Sigmoid colon (tissue), 7 donors: ENCODE measurements around the gene ARHGAP15. TPM values are rescaled to one million over a fixed set of nuclear protein-coding genes. Genes with fewer than 3 reads are reported as not detected.

Source experiments
- DNase-seq: peaks from one replicate; pipeline ENCODE4 v3.0.0-alpha.2; 2019
- H3K27ac ChIP-seq, 4 donors: fragments of 200-600 bp; sonication (generic); one replicate each; pipeline ENCODE4 v1.5.1; 2016 to 2019; ENCODE audit warnings: mild to moderate bottlenecking in 1 of 4
- H3K27me3 ChIP-seq, 3 donors: fragments of 200-600 bp; sonication (generic); one replicate each; pipeline ENCODE4 v1.5.1; 2019; ENCODE audit warnings: mild to moderate bottlenecking in 1 of 3
- H3K36me3 ChIP-seq, 4 donors: fragments of 200-600 bp; sonication (generic); one replicate each; pipeline ENCODE4 v1.5.1; 2016 to 2019
- H3K4me1 ChIP-seq, 4 donors: fragments of 200-600 bp; sonication (generic); one replicate each; pipeline ENCODE4 v1.5.1; 2017 to 2019
- H3K4me3 ChIP-seq, 4 donors: fragments of 200-600 bp; sonication (generic); one replicate each; pipeline ENCODE4 v1.5.1; 2017 to 2019; ENCODE audit warnings: mild to moderate bottlenecking in 2 of 4, moderate library complexity in 1 of 4
- H3K9me3 ChIP-seq, 4 donors: fragments of 200-600 bp in 3 of 4; sonication (generic) in 3 of 4; one replicate each; pipeline versions ENCODE4 v1.5.1 to v1.6.1; 2013 to 2019
- EP300 ChIP-seq, 4 donors: sonication (generic); formaldehyde crosslinking; IDR thresholded peaks; one replicate each; pipeline ENCODE4 v1.6.1; 2017; ENCODE audit warnings: antibody characterized with exemption in 4 of 4
- POLR2A ChIP-seq, 2 donors: fragments of 450-650 bp; IDR thresholded peaks; one replicate each; pipeline ENCODE4 v1.6.1; 2016; ENCODE audit warnings: antibody characterized with exemption in 2 of 2, mild to moderate bottlenecking in 2 of 2, moderate library complexity in 2 of 2
- POLR2AphosphoS5 ChIP-seq, 4 donors: sonication (generic); formaldehyde crosslinking; IDR thresholded peaks; one replicate each; pipeline ENCODE4 v1.6.1; 2017; ENCODE audit warnings: antibody characterized with exemption in 4 of 4
- WGBS, 2 donors: extraction: QIAGEN DNeasy Blood & Tissue Kit; methylation state at CpG; one replicate each; pipeline ENCODE4 v1.1.7; 2013; 5-methylcytosine and 5-hydroxymethylcytosine counted together
- intact Hi-C: fragments of 100-400 bp; cut with DNase I; formaldehyde crosslinking; loops from one replicate; pipeline ENCODE4 v1.15.1; 2023
- polyA plus RNA-seq, 3 donors: library from polyadenylated mRNA; stranded (reverse); fragments of 200-250 nt; gene quantifications; one replicate each; pipeline ENCODE4 v1.2.3, GENCODE V29; 2013
- total RNA-seq, 4 donors: library from RNA; depleted of rRNA; stranded (reverse); fragments of >200 nt; gene quantifications; one replicate each; pipeline ENCODE4 v1.1.0, GENCODE V29; 2016
- TF ChIP-seq, protein P1 (sequence below), 4 experiments: fragments of 450-650 bp in 3 of 4; fragments of 200-600 bp in 1 of 4; IDR thresholded peaks; one replicate each; pipeline ENCODE4 v1.5.1; 2016 to 2019; ENCODE audit warnings: antibody characterized with exemption in 4 of 4, mild to moderate bottlenecking in 3 of 4, moderate library complexity in 2 of 4
- donor health status: healthy with polysubstance abuse.
- donor health status: Bipolar disorder and iron deficiency.
- donor health status: healthy.

Gene ARHGAP15
- total and polyA plus RNA-seq, 7 donors, result 3.7 to 16.4 (median 6.0) TPM

DNA sequence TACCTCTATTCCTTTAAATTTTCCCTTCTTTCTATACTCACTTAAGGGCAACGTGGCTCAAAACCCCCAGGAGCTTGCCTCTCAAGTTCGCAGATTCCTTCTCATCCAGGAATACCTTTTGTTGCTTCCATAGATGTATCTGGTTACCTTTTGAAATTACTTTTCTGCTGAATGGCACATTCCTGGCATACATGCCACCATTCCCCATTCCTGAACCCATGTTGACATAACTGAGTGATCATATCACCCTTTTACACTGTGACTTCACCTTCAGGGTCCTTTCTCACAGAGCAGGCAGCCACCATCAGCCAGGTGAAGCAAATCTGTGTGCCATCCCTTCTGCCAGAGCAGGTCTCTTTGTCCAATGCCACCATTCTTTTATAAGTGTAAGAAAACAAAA, 615.8 kb downstream of the ARHGAP15 start:
- intact Hi-C loops, result no loop called here
- TF ChIP-seq EP300 (IDR thresholded peaks at IDR 0.05) (no peak), POLR2A (IDR thresholded peaks at IDR 0.05) (no peak), POLR2AphosphoS5 (IDR thresholded peaks at IDR 0.05) (no peak)
- TF ChIP-seq, protein P1, sequence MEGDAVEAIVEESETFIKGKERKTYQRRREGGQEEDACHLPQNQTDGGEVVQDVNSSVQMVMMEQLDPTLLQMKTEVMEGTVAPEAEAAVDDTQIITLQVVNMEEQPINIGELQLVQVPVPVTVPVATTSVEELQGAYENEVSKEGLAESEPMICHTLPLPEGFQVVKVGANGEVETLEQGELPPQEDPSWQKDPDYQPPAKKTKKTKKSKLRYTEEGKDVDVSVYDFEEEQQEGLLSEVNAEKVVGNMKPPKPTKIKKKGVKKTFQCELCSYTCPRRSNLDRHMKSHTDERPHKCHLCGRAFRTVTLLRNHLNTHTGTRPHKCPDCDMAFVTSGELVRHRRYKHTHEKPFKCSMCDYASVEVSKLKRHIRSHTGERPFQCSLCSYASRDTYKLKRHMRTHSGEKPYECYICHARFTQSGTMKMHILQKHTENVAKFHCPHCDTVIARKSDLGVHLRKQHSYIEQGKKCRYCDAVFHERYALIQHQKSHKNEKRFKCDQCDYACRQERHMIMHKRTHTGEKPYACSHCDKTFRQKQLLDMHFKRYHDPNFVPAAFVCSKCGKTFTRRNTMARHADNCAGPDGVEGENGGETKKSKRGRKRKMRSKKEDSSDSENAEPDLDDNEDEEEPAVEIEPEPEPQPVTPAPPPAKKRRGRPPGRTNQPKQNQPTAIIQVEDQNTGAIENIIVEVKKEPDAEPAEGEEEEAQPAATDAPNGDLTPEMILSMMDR (IDR thresholded peaks at IDR 0.05), result no peak
- WGBS, 2 donors, result 72 to 93% methylated on average over 2 of the region's 2 CpGs

DNA sequence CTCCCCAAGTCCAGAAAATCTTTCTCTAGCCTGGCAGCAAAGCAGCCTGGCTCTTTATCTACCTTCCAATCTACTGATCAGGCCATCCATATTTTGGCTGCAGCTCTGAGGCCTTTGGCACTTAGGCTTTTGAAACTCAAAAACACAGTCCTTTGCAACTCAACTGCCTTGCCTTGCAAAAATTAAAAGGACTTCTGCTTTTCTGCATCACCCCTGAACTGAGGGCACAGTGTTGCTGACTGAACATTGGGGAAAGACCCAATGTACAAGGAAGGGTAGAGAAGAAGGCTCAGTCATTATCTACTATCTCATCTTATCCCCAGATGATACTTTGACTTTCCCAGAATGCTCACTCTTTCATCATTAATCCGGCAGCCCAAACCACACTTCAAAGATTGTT, 625.5 kb downstream of the ARHGAP15 start:
- H3K27me3 ChIP-seq, result no peaks in the 10 kb centered on the region
- H3K9me3 ChIP-seq, result no peaks in the 10 kb centered on the region
- intact Hi-C loops, result no loop called here
- no peaks in the 10 kb centered on the region for H3K36me3 ChIP-seq
- no peak for DNase-seq
- WGBS, 2 donors, result 84 to 87% methylated on average over 1 of the region's 1 CpG
- H3K4me3 ChIP-seq, result no peak overlapping the region
- TF ChIP-seq POLR2A (IDR thresholded peaks at IDR 0.05) (no peak), EP300 (IDR thresholded peaks at IDR 0.05) (no peak), POLR2AphosphoS5 (IDR thresholded peaks at IDR 0.05) (no peak)
- TF ChIP-seq, protein P1 (IDR thresholded peaks at IDR 0.05), result no peak
- H3K4me1 ChIP-seq, result no peaks in the 10 kb centered on the region
- H3K27ac ChIP-seq, result no peak overlapping the region

More for the DNA sequence above, 615.8 kb downstream of the ARHGAP15 start:
- no peaks in the 10 kb centered on the region for H3K36me3 ChIP-seq
- H3K27me3 ChIP-seq, result no peaks in the 10 kb centered on the region
- H3K4me1 ChIP-seq, result no peaks in the 10 kb centered on the region
- H3K27ac ChIP-seq, result no peak overlapping the region
- no peaks in the 10 kb centered on the region for H3K9me3 ChIP-seq
- no peak for DNase-seq
- no peak overlapping the region for H3K4me3 ChIP-seq

DNA sequence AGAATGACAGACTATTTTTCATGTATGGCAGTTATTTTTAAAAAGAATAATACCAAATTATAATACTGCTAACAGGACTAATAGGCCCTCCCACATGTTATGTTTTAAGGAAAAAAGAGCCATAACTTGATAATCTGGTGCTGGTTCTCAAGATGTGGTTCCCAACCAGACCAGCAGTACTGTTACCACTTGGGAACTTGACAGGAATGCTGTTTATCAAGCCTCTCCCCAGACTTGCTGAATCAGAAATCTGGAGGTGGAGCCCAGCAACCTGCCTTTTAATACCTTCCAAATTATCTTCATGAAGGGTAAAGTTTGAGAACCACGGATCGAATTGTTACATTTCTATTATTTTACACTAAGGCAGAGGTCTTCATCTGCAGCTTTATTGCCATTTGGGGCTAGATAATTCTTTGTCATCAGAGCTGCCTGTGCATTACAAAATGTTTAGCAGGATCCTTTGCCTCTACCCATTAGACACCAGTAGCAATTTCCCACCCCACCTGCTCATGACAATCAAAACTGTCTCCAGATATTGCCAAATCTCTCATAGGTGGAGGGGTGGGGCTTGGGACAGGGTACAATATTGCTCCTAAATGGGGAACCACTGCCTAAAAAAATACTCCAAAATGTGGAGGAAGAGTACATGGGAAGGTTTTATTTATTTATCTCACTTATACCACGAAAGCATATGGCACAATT, 629.6 kb downstream of the ARHGAP15 start:
- TF ChIP-seq POLR2A (IDR thresholded peaks at IDR 0.05), result no peak
- TF ChIP-seq POLR2AphosphoS5 (IDR thresholded peaks at IDR 0.05), result no peak
- Histone ChIP-seq H3K4me1 (no peaks in the 10 kb centered on the region), H3K27ac (no peak overlapping the region), H3K36me3 (no peaks in the 10 kb centered on the region), H3K9me3 (no peaks in the 10 kb centered on the region), H3K4me3 (no peak overlapping the region), H3K27me3 (no peaks in the 10 kb centered on the region)
- intact Hi-C loops, result no loop called here
- DNase-seq, result no peak
- 75 to 93% methylated on average over 3 of the region's 3 CpGs for WGBS, 2 donors

DNA sequence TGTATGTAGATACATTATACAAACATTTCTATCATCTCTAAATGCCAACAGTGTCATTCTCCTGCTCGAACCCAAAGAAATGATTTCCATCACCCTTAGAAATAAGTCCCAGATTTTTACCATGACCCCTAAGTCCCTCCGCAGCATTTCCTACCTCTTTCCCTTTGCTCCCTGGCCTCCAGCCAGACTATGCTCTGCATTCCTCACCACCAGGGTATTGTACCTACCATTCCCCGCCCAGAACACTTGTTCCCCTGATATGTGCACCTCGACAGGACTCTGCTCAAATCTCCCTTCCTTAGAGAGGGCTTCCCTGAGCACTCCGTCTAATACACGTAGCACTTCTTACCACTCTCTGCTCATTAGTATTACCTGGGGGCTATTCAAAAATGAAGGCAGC, 630.2 kb downstream of the ARHGAP15 start:
- no peaks in the 10 kb centered on the region for H3K4me1 ChIP-seq
- no peaks in the 10 kb centered on the region for H3K9me3 ChIP-seq
- no peak overlapping the region for H3K4me3 ChIP-seq
- no peaks in the 10 kb centered on the region for H3K27me3 ChIP-seq
- no peak for DNase-seq
- WGBS, 2 donors, result 67 to 82% methylated on average over 6 of the region's 6 CpGs
- H3K36me3 ChIP-seq, result no peaks in the 10 kb centered on the region
- TF ChIP-seq, protein P1 (IDR thresholded peaks at IDR 0.05), result no peak
- TF ChIP-seq POLR2AphosphoS5 (IDR thresholded peaks at IDR 0.05) (no peak), EP300 (IDR thresholded peaks at IDR 0.05) (no peak), POLR2A (IDR thresholded peaks at IDR 0.05) (no peak)
- intact Hi-C loops, result no loop called here
- no peak overlapping the region for H3K27ac ChIP-seq

DNA sequence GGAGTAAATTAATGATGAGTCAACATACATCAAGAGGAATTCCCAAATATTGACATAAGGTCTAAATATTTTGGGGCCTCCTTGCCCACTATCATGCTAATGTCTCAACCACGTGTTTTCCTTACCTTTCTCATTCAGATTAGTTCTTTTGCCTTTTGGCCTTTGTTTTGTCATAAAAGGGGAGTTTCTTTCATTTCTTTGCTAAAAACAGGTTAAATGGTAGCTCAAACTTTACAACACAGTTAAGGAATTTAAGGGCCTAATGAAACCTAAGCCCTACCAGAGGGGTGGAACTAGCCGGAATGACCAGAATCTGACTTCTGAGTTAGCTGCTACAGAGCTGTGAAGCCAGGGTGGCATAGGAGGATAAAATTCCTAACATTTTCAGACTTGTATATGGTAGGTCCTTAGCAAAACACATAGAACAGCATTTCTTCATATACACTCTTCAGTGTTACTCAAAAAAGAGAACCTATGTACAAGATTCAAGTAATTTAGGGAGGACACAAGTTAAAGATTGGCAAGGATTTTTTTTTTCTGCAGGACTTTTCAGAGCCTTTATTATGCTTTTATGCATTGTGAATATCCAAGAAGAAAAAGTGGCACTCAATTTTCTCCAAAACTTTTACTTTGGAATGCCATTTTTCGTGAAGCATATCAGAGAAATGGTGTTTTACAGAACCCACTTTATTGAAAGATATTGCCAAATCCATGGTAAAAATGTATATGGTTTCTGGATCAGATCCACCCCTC, 633.1 kb downstream of the ARHGAP15 start:
- Histone ChIP-seq H3K27me3 (no peaks in the 10 kb centered on the region), H3K36me3 (no peaks in the 10 kb centered on the region), H3K4me3 (no peak overlapping the region), H3K27ac (no peak overlapping the region), H3K9me3 (no peaks in the 10 kb centered on the region), H3K4me1 (no peaks in the 10 kb centered on the region)
- TF ChIP-seq POLR2AphosphoS5 (IDR thresholded peaks at IDR 0.05) (no peak), EP300 (IDR thresholded peaks at IDR 0.05) (no peak), POLR2A (IDR thresholded peaks at IDR 0.05) (no peak)
- TF ChIP-seq, protein P1 (IDR thresholded peaks at IDR 0.05), result no peak
- no peak for DNase-seq
- intact Hi-C loops, result no loop called here
- WGBS, 2 donors, result 53 to 82% methylated on average over 3 of the region's 3 CpGs
